Stimulated activated CD4-positive, alpha-beta T cell treated with anti-CD3 and anti-CD28 coated beads, TNF-alpha, amount 100 ng/mL, for 48 hours (primary cell): ENCODE data around the gene DYNC1LI2.
"Not testable (repeated sequence)": the region's sequence is repeated elsewhere in the genome, so short reads cannot be mapped to it uniquely, and the experiment has no call there.

ENCODE experiments used
- DNase-seq, 3 donors: peaks; one replicate each; pipeline ENCODE4 v3.0.0-alpha.2; 2020; ENCODE audit warnings: low read depth in 3 of 3

Gene DYNC1LI2

DNA sequence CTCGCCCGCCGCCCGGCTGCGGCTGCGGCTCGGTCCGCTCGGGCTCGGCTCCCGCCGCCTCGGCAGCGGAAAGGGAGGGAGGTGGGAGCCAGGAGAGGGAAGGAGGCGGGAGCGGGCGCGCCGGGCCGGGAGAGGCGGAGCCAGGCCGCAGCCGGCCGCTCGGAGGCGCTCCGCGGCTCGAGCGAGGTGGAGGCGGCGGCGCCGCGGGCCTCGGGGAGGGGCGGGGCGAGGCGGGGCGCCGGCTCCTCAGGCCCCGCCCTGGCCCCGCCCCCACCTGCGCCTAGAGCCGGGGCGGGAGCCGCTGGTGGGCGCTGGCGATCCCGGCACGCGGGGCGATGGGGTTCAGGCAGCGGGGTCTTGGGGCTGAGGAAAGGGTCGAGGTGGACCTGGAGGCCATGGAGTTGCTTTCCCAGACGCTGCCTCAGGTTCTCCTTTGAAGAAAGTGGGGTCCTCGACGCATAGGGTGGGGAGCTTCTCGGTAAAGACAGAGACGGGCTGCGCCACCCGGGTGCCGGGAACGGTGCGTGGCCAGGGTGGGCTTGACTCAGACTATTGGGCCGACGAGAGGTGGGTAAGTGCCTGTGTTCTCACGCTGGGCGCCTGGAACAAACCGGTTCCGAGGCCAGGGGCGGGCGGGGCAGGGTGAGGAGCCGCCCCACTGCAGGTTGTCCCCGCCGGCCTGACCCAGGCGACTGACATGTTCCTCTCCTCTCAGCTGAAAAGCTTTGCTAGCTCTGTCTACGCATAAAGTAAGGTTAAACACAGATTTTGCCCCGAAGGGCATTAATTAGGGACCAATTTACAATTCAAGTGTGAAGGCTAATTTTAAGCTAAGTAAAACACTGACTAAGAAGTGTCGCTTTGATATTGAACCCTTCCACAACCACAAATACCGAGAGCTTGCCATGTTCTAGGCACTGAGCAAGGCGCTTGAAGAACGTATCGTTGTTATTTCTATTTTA, 54.5 kb downstream of the DYNC1LI2 start, which contains the start of gene CMTM4:
Gene CMTM4 (minus strand): TSS at position 75 of the 962 bp plus-strand sequence. CDS start 218 bp downstream, outside the sequence.
- DNase-seq = peak; percentile 41 to 77 (median 57)

DNA sequence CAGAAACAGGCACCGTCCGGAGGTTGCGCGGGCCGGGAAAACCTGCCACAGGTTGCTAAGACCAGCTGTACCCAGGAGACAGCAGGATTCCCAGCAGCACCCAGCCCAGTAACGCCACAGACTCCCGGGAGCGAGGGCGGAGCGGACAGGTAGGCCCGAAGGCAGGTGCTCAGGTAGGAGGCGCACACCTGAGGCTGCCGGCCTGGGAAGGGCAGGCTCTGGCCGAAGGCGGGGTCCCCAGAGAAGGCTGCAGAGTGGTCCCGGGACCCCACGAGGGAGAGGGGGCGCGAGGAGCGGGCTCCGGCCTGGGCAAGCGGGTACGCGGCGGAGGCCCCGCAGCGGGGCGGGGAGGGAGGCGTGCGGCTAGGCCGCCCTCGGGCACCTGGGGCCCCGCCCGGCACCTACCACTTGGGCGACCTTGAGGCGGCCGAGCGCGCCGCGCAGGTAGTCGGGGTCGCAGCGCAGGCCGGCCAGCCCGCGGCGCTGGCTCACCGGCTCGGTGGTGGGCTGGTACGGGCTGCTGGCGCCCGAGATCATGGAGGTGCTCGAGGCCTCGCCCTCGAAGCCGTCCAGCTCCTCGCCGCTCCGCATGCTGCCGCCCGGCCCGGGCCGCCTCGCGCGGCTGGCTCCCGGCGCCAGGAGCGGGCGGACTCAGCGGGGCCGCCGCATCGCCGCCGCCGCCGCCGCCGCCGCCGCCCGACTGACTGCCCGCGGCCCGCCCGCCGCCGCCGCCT, 55.3 kb downstream of the DYNC1LI2 start:
- no peak for DNase-seq

DNA sequence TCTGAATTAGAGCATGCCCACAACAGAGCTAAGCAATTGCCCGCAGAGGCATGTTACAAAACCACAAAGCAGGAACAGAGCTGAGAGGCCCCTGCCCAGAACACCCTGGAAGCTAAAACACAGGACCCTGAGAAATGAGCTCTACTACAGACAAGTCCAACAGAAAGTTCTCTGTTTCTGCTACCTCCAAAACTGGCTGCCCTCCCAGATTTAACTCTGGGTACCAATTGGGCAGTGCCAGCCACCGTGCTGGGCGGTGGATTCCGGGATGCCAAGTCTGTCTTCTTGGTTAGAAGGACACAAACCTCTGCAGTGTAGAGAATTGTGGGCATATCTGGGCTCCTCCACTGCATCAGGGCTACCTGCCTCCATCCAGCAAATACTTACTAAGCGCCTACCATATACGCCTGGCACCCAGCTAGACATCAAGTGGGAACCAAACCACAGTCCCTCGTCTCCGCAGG, 55.9 kb downstream of the DYNC1LI2 start:
- no peak for DNase-seq

DNA sequence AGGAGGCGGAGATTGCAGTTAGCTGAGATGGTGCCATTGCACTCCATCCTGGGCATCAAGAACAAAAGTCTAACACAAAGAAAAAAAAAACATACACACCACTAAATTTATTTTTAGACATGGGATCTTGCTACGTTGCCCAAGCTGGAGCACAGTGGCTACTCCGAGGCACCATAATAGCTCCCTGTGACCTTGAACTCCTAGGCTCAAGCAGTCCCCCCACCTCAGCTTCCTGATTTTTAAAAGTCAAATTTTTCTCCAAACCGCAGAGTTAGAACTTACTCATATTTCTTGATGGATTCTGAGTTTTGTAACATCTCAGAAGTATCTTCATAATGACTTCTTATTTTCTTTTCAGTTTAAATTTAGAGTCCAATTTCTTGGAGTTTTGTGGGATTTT, 58.3 kb downstream of the DYNC1LI2 start:
- no peak for DNase-seq

DNA sequence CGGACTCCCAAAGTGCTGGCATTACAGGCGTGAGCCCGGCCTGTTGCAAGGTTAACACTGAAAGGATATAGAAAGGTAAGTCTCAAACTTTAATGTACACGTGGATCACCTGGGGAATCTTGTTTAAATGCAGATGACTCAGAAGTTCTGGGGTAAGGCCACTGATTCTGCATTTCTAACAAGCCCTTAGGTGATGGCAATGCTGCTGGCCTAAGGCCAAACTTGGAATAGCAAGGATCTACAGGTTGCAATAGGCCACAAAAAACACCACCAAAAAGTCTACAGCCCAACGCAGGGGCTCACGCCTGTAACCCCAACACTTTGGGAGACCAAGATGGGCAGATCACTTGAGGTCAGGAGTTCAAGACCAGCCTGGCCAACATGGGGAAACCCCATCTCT, 59.1 kb downstream of the DYNC1LI2 start:
- no peak for DNase-seq

DNA sequence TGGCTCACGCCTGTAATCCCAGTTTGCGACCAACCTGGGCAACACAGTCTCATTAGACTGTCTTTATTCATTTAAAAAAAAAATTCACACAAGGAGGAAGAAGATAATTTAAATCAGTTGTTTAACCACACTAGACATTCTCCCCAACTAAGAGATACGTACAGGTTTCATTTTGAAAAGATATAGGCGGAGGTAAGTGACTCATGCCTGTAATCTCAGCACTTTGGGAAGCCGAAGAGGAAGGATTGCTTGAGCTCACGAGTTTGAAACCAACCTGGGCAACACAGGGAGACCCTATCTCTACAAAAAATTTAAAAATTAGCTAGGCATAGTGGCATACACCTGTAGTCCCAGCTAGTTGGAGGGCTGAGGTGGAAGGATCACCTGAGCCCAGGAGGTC, 60.2 kb downstream of the DYNC1LI2 start:
- no peak for DNase-seq

DNA sequence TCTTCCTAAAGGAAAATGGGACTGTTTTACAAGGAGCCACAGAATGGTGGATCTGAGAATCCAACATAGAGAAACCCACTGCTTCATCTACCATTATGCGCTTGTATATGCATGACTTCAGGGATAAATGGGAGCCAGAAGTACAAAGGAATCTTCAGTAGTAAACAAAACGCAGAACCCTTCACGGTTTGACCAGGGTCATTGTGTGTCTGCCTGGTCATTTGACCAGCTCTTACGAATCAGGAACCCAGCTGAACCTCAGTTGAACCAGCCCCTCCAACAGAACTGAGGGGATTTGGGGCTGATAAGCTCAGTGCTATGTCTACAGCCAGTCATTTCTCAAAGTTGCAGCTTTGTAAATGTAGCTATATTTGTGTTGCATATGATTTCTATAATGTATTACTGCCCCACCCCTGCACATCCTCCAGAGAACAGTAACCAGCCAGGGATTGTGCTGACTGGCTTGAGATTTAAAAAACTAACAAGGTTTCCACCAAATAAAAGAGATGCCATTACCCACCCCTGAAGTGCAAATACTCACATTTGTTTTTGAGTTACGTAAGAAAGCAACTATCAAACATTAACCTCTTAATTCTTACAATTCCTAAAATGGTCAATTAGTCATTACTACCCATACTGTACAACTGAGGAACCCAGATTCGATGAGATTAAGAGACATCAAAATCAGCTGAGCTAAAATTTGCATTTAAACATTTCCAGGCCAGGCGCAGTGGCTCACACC, 61.1 kb downstream of the DYNC1LI2 start:
- DNase-seq = no peak

DNA sequence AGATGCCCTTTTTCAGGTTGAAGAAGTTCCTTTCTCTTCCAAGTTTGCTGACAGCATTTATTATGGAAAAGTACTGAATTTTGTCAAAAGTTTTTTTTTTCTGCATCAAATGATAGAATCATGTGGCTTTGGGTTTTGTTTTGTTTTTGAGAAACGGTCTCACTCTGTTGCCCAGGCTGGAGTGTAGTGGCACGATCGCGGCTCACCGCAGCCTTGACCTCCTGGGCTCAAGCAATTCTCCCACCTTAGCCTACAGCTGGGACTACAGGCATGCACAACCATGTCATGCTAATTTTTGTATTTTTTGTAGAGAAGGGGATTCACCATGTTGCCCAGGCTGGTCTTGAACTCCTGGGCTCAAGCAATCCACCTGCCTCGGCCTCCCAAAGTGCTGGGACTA, 62.1 kb downstream of the DYNC1LI2 start:
- no peak for DNase-seq

DNA sequence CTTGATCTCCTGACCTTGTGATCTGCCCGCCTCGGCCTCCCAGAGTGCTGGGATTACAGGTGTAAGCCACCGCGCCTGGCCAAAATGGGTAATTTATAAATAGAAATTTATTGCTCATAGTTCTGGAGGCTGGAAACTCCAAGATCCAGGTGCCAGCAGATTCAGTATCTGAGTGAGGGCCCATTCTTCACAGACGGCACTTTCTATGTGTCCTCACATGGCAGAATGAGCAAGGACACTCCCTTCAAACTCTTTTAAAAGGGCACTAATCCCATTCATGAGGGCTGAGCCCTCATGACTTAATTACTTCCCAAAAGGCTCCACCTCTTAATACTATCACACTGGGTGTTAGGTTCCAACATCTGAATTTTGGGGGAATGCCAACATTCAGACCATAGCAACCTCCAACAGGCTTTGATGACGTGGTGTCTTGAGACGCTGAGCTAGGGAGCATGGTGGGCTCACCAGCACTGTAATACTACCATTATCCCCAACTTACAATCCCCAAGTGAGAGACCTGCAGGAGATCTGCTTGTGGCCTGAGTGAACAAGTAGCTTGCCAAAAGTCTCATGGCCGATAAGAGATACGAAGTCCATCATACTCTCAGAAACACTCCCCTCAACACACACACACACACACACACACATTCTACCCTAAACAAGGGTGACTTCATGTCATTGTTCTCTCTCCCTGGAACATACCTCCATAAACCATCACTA, 63.3 kb downstream of the DYNC1LI2 start:
- DNase-seq = no peak

DNA sequence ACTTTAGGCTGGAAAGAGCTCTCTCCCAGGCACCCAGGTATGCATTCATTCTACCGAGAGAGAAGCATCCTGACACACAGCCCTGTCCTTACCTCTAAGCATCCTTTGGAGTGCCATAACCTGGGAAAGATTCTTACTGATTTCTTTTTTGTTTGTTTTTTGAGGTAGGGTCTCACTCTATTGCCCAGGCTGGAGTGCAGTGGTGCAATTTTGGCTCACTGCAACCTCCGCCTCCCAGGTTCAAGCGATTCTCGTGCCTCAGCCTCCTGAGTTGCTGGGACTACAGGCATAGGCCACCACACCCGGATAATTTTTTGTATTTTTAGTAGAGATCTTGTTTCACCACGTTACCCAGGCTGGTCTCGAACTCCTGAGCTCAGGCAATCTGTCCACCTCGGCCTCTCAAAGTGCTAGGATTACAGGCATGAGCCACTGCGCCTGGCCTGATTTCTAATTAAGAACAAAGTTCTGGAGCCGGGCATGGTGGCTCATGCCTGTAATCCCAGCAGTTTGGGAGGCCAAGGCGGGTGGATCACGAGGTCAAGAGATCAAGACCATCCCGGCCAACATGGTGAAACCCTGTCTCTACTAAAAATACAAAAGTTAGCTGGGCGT, 65.8 kb downstream of the DYNC1LI2 start:
- DNase-seq = not testable (repeated sequence)

DNA sequence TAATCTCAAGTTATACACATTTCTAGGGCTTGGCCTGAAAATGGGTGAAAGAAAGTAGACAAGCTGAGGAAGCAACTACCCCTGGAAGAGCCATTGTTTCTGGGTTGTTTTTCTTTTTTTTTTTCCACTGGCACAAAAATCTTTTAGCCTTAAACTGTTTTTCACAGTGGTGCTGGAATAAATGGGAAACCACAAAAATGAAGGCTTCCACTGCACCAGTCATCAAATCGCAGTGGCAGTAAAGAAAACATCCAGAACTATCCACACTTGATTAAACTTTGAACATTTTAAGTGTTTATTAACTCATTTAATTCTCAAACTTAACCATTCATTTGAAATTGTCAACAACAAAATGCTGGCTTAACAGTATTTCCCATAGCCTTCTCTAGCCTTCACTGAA, 69.1 kb downstream of the DYNC1LI2 start:
- DNase-seq = no peak

DNA sequence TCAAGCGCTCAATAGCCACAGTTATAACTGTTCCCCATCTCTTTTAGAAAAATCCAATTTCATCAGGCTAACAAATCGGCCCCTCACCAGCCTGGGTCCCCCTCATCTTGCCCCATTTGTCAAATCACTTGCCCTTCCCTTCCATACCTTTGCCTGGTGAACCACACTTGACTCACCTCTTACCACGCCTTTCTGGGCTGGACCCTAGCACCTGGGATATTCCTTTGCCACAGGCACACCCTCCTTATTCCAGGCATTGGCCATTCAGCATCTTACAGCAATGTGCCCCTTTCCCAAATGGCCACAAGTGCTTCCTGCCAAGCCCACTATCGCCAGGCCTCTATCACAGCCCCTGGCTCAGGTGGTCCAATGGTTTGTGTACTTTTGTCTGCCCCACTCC, 69.7 kb downstream of the DYNC1LI2 start:
- no peak for DNase-seq

DNA sequence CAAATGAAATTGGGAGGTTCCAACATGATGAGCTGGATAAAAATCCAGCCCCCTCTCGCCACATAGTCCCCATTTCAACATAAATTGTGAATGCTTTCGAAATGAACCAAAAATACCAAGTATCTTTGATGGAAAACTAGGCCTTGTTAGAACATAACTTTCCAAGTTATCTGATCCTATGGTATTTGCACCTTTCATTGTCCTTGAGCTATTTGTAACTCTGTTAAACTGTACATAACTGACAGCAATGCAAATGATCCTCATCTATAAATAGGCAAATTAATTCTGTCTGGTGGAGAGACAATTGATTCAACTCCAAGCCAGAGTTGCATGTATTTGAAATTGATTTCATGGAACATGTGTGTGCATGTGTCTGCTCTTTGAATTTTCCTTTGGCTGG, 73.1 kb downstream of the DYNC1LI2 start:
- DNase-seq = no peak

DNA sequence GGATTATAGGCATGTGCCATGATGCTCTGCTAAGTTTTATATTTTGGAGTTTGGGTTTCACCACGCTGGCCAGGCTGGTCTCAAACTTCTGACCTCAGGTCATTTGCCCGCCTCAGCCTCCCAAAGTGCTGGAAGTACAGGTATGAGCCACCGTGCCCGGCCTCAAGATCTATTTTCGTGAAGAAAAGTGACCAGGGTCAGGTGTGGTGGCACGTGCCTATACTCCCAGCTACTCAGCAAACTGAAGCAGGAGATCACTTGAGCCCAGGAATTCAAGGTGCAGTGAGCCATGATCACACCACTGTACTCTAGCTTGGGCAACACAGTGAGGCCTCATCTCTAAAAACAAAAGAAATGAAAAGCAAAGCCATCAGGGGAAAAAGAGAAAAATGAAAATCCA, 73.6 kb downstream of the DYNC1LI2 start:
- DNase-seq = no peak

DNA sequence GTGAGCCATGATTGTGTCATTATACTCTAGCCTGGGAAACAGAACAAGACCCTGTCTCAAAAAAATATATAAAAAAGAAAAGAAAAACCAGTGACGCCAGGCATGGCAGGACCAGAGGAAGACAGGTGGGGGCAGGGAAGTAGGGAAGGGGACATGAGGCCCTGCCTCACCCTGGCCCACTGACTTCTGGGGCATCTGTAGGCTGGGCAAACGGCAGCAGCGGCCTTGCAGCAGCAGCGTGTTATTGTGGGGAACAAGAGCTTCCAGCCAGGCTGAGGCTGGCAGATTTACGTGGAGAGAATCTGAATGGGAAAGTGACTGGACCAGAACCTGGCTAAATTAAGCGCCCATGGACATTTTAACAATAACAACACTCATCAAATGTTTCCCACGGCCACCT, 74.2 kb downstream of the DYNC1LI2 start:
- no peak for DNase-seq

DNA sequence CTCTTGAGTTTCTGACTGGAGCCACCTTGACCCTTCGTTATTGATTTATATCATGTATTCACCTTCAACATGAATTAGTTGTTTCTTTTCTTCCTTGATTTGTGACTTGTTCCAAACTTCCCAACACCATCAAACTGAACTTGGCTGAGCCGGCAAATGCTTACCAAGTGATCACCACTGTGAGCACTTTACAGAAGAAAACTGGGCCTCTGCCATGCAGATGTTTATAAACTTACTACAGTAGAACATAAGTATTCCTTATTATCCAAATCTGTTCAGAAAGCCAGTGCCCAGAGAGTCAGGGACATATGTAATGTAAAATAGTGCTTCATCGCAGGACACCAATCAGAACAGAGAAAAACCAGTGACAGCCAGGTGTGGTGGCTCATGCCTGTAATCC, 74.8 kb downstream of the DYNC1LI2 start:
- DNase-seq = no peak

DNA sequence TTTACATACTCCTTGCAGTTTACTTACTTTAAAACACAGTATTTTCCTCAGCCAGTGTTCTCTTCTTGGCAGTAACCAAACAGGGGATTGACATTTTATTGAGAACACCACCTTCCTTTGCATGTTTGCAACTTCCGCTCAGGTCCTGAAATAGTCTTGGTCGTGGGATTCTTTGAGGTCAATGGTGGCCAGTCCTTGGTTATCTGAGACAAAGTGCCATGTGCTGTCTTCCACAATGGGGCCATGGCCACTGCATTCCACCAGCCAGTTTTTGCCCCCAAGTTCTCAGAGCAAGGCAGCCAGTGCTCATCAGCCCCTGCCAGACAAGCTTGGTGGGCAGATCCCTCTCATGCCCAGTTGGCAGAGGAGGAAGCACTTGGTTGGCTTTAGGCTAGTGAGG, 77.7 kb downstream of the DYNC1LI2 start:
- no peak for DNase-seq
